Natural killer cell treated with Interleukin-12 subunit alpha and Interleukin-12 subunit beta and Interleukin-15 and Interleukin-18, amount 100 ng/mL, for 72 hours (primary cell): Measurements from ENCODE around the gene LRMDA. TPM values are rescaled to one million over a fixed set of nuclear protein-coding genes. Genes with fewer than 3 reads are reported as not detected.
"Not testable (repeated sequence)": the region's sequence is repeated elsewhere in the genome, so short reads cannot be mapped to it uniquely, and the experiment has no call there.

Experiments used
- ATAC-seq, 2 donors: fragments of 150-1000 bp; cut with Tn5 transposase in 1 of 2; sonication (Bioruptor Pico), chemical (Tn5 transposase) in 1 of 2; 2 replicates each; pipeline ENCODE4 v1.10.0; 2021
- DNase-seq: peaks from one replicate; pipeline ENCODE4 v3.0.0; 2022; ENCODE audit warnings: low spot score
- H3K27ac Mint-ChIP-seq, 2 donors: 1 replicate in 1 of 2; 2 replicates in 1 of 2; pipeline ENCODE4 v1.8.0; 2022; ENCODE audit warnings: mixed read lengths in 2 of 2, mild to moderate bottlenecking in 1 of 2, moderate library complexity in 1 of 2
- H3K27me3 Mint-ChIP-seq, 2 donors: 1 replicate in 1 of 2; 2 replicates in 1 of 2; pipeline ENCODE4 v1.8.0; 2022; ENCODE audit warnings: mixed read lengths in 2 of 2
- H3K36me3 Mint-ChIP-seq: one replicate; pipeline ENCODE4 v1.8.0; 2022; ENCODE audit warnings: mixed read lengths
- H3K4me1 Mint-ChIP-seq, 2 donors: 1 replicate in 1 of 2; 2 replicates in 1 of 2; pipeline ENCODE4 v1.8.0; 2022; ENCODE audit warnings: low read depth in 2 of 2, mixed read lengths in 2 of 2, mild to moderate bottlenecking in 1 of 2
- H3K4me3 Mint-ChIP-seq: one replicate; pipeline ENCODE4 v1.8.0; 2022; ENCODE audit warnings: mixed read lengths
- H3K9me3 Mint-ChIP-seq: 2 replicates; pipeline ENCODE4 v1.8.0; 2022; ENCODE audit warnings: mixed read lengths
- total RNA-seq, 2 donors: library from RNA; stranded (reverse); gene quantifications; one replicate each; pipeline ENCODE4 v1.2.3, GENCODE V29; 2022

Gene LRMDA
- total RNA-seq, 2 donors from 2014 or later: 0.92 to 1.8 TPM

GRCh38 chr10:75753621-75754020 lies 322.2 kb downstream of the LRMDA start:
- H3K36me3 Mint-ChIP-seq: no peaks in the 10 kb centered on the region
- H3K27ac Mint-ChIP-seq: no peak overlapping the region
- no peak overlapping the region for H3K4me3 Mint-ChIP-seq
- ATAC-seq: no peak
- peaks cover 13 to 36% of the 10 kb centered on the region in 2 donors for H3K27me3 Mint-ChIP-seq
- H3K4me1 Mint-ChIP-seq: no peaks in the 10 kb centered on the region
- H3K9me3 Mint-ChIP-seq: no peaks in the 10 kb centered on the region
- DNase-seq: no peak

- Mint-ChIP-seq H3K9me3 (no peaks in the 10 kb centered on the region), H3K27me3 (peaks cover 13 to 36% of the 10 kb centered on the region in 2 donors), H3K4me3 (no peak overlapping the region), H3K27ac (no peak overlapping the region), H3K4me1 (no peaks in the 10 kb centered on the region), H3K36me3 (no peaks in the 10 kb centered on the region)
- no peak for ATAC-seq
- DNase-seq: no peak
These were observed 322.8 kb downstream of the LRMDA start for GRCh38 chr10:75754096-75754831.

GRCh38 chr10:75755528-75755927 lies 324.1 kb downstream of the LRMDA start:
- no peaks in the 10 kb centered on the region for H3K36me3 Mint-ChIP-seq
- no peak overlapping the region for H3K4me3 Mint-ChIP-seq
- DNase-seq (no peak), ATAC-seq (peak in 1 of 2 donors; percentile 50)
- no peak overlapping the region for H3K27ac Mint-ChIP-seq
- no peaks in the 10 kb centered on the region for H3K4me1 Mint-ChIP-seq
- peaks cover 13 to 36% of the 10 kb centered on the region in 2 donors for H3K27me3 Mint-ChIP-seq
- H3K9me3 Mint-ChIP-seq: no peaks in the 10 kb centered on the region

- Mint-ChIP-seq H3K36me3 (no peaks in the 10 kb centered on the region), H3K4me1 (no peaks in the 10 kb centered on the region), H3K27ac (no peak overlapping the region), H3K9me3 (no peaks in the 10 kb centered on the region), H3K27me3 (peaks cover 0 to 5% of the 10 kb centered on the region in 2 donors), H3K4me3 (no peak overlapping the region)
- ATAC-seq (no peak), DNase-seq (no peak)
These were observed 329.9 kb downstream of the LRMDA start for GRCh38 chr10:75761289-75761688.

- Mint-ChIP-seq H3K4me3 (no peak overlapping the region), H3K9me3 (no peaks in the 10 kb centered on the region), H3K27me3 (peaks cover 0 to 5% of the 10 kb centered on the region in 2 donors), H3K27ac (no peak overlapping the region), H3K4me1 (no peaks in the 10 kb centered on the region), H3K36me3 (no peaks in the 10 kb centered on the region)
- no peak for DNase-seq
- ATAC-seq: no peak
These were observed 331.0 kb downstream of the LRMDA start for GRCh38 chr10:75762431-75762802.

- Mint-ChIP-seq H3K4me3 (no peak overlapping the region), H3K9me3 (no peaks in the 10 kb centered on the region), H3K27ac (no peak overlapping the region), H3K27me3 (peaks cover under 1 to 2% of the 10 kb centered on the region in 2 donors), H3K36me3 (no peaks in the 10 kb centered on the region), H3K4me1 (no peaks in the 10 kb centered on the region)
- DNase-seq (no peak), ATAC-seq (no peak)
These were observed 332.2 kb downstream of the LRMDA start for GRCh38 chr10:75763652-75764051.

- no peaks in the 10 kb centered on the region for H3K9me3 Mint-ChIP-seq
- ATAC-seq: no peak
These were observed 333.8 kb downstream of the LRMDA start for GRCh38 chr10:75764974-75765788.

GRCh38 chr10:75765789-75766096 lies 334.3 kb downstream of the LRMDA start:
- no peaks in the 10 kb centered on the region for H3K36me3 Mint-ChIP-seq
- DNase-seq (no peak), ATAC-seq (no peak)
- H3K4me3 Mint-ChIP-seq: no peak overlapping the region
- no peaks in the 10 kb centered on the region for H3K9me3 Mint-ChIP-seq
- H3K27me3 Mint-ChIP-seq: peaks cover 3 to 6% of the 10 kb centered on the region in 2 donors
- no peak overlapping the region for H3K27ac Mint-ChIP-seq
- H3K4me1 Mint-ChIP-seq: no peaks in the 10 kb centered on the region

More at GRCh38 chr10:75764974-75765788, 333.8 kb downstream of the LRMDA start:
- Mint-ChIP-seq H3K27me3 (peaks cover 3 to 6% of the 10 kb centered on the region in 2 donors), H3K27ac (no peak overlapping the region), H3K4me3 (no peak overlapping the region), H3K36me3 (no peaks in the 10 kb centered on the region), H3K4me1 (no peaks in the 10 kb centered on the region)
- DNase-seq: no peak

- H3K4me1 Mint-ChIP-seq: peaks cover under 1 to 2% of the 10 kb centered on the region in 2 donors
- H3K36me3 Mint-ChIP-seq: no peaks in the 10 kb centered on the region
- peaks cover 3 to 6% of the 10 kb centered on the region in 2 donors for H3K27me3 Mint-ChIP-seq
- H3K27ac Mint-ChIP-seq: no peak overlapping the region
- DNase-seq (no peak), ATAC-seq (no peak)
- H3K9me3 Mint-ChIP-seq: no peaks in the 10 kb centered on the region
- no peak overlapping the region for H3K4me3 Mint-ChIP-seq
These were observed 334.7 kb downstream of the LRMDA start for GRCh38 chr10:75766106-75766505.

- H3K4me1 Mint-ChIP-seq, H3K27ac Mint-ChIP-seq, H3K27me3 Mint-ChIP-seq, DNase-seq, H3K4me3 Mint-ChIP-seq, H3K9me3 Mint-ChIP-seq, ATAC-seq, H3K36me3 Mint-ChIP-seq: not testable (repeated sequence)
These were observed 335.3 kb downstream of the LRMDA start for GRCh38 chr10:75766752-75767151.

- no peaks in the 10 kb centered on the region for H3K36me3 Mint-ChIP-seq
- DNase-seq (no peak), ATAC-seq (no peak)
- H3K27me3 Mint-ChIP-seq: peaks cover 3 to 6% of the 10 kb centered on the region in 2 donors
- no peaks in the 10 kb centered on the region for H3K9me3 Mint-ChIP-seq
- peaks cover 22 to 30% of the 10 kb centered on the region in 2 donors for H3K4me1 Mint-ChIP-seq
- no peak overlapping the region for H3K4me3 Mint-ChIP-seq
- H3K27ac Mint-ChIP-seq: no peak overlapping the region
These were observed 339.2 kb downstream of the LRMDA start for GRCh38 chr10:75770626-75771081.

- peak overlapping the region; percentile 42 to 50 for H3K27ac Mint-ChIP-seq
- no peak for ATAC-seq
These were observed 340.2 kb downstream of the LRMDA start for GRCh38 chr10:75771606-75772005.

GRCh38 chr10:75772153-75772887 lies 340.9 kb downstream of the LRMDA start:
- no peaks in the 10 kb centered on the region for H3K9me3 Mint-ChIP-seq
- no peak for ATAC-seq
- peaks cover 22 to 30% of the 10 kb centered on the region in 2 donors for H3K4me1 Mint-ChIP-seq
- no peaks in the 10 kb centered on the region for H3K36me3 Mint-ChIP-seq
- H3K27ac Mint-ChIP-seq: peak overlapping the region; percentile 42 to 50
- H3K4me3 Mint-ChIP-seq: peak overlapping the region; percentile 81
- no peak for DNase-seq
- peaks cover 3 to 6% of the 10 kb centered on the region in 2 donors for H3K27me3 Mint-ChIP-seq

More at GRCh38 chr10:75771606-75772005, 340.2 kb downstream of the LRMDA start:
- Mint-ChIP-seq H3K9me3 (no peaks in the 10 kb centered on the region), H3K36me3 (no peaks in the 10 kb centered on the region), H3K4me1 (peaks cover 22 to 30% of the 10 kb centered on the region in 2 donors), H3K4me3 (peak overlapping the region; percentile 81), H3K27me3 (peaks cover 3 to 6% of the 10 kb centered on the region in 2 donors)
- DNase-seq: no peak
